ENCODE data around the gene SH2B3. TPM values are rescaled to one million over a fixed set of nuclear protein-coding genes. Genes with fewer than 3 reads are reported as not detected.

Gene SH2B3
- total and polyA plus RNA-seq, 2 donors (not counting 3 experiments of a cell fraction or from before 2014, with no cell fraction given), result 63.1 to 97.9 TPM

DNA sequence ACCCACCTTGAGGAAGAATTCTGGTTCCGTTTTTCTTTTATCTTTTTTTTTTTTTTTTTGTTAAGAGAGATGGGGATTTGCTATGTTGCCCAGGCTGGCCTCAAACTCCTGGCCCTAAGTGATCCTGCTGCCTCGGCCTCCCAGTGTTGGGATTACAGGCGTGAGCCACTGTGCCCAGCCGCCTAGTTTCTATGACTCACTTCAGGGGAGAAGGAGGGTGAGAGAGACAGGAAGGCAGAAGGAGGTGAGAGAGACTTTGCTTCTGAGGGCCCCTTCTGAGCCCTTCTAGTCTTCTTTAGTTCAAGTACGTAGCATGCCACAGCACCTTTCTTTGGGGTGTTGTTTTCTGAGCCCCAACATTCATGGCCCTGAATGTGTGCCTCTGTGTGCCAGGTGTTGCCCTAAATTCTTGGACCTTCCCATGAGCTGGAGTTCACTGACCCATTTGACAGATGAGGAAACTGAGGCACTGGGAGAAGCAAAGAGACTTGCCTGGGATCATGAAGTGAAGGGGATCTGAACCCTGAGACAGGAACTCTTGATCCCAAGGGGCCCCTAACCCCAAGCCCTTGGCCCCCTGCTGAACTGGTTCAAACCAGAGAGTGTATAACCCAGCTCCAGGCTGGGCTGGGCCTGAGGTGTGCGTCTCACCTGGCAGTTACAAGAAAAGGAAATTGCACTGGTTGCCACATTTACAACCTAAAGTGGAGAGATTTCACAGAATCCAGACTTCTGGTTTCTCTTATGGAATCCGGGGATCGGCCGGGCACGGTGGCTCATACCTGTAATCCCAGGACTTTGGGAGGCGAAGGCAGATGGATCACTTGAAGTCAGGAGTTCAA lies 20.8 kb downstream of the SH2B3 start:
- peaks cover 98% of the 10 kb centered on the region for H3K79me2 ChIP-seq (ENCODE audit: control insufficient read depth, insufficient read depth, low read length)
- intact Hi-C loops (cut with micrococcal nuclease), result loop anchor here (1.0 kb wide), 1 partner anchor 21 kb away; the partner anchor contains the start of gene SH2B3
- CTCF ChIA-PET, result interaction anchor here (1.0 to 6.1 kb wide), 9 partner anchors 13 to 30 kb away, joined by 3 to 48 read pairs (median 7); no protein-coding TSS in a partner anchor
- peak overlapping the region; percentile 76 for H3K27ac ChIP-seq (ENCODE audit: insufficient read depth, low read depth, low read length)
- peaks cover 3% of the 10 kb centered on the region for H4K20me1 ChIP-seq (replicated peaks; ENCODE audit: control insufficient read depth, extremely low read depth, insufficient read depth, low read length)
- dilution Hi-C loops (cut with MboI; ENCODE audit: extremely low pct_ligation_motif_present, low sequenced_read_pairs), result no loop called here
- peaks cover 74% of the 10 kb centered on the region for H3K4me1 ChIP-seq (ENCODE audit: control insufficient read depth, extremely low read depth, insufficient read depth, low read length)
- peaks cover 2 to 9% of the 10 kb centered on the region in 2 experiments for H3K36me3 ChIP-seq (ENCODE audit: control insufficient read depth in 2 of 2, extremely low read depth in 1 of 2, insufficient read depth in 2 of 2, low read length in 2 of 2)
- no peaks in the 10 kb centered on the region for H3K9me3 ChIP-seq (replicated peaks; ENCODE audit: control insufficient read depth, insufficient read depth, low read length)
- no peak overlapping the region for H2AFZ ChIP-seq (ENCODE audit: low read depth, low read length)
- H3K4me2 ChIP-seq (ENCODE audit: insufficient read depth, low read length), result no peak overlapping the region
- no peak overlapping the region for H3K9ac ChIP-seq (replicated peaks; ENCODE audit: extremely low read depth, insufficient read depth, low read length)
- H3K27me3 ChIP-seq (ENCODE audit: control insufficient read depth in 2 of 2, insufficient read depth in 2 of 2, low read length in 2 of 2), result no peaks in the 10 kb centered on the region
- H3K4me3 ChIP-seq (replicated peaks in 1 of 3; ENCODE audit: insufficient read depth in 1 of 3, low read depth in 1 of 3, low read length in 3 of 3), result no peak overlapping the region
- TF ChIP-seq, protein P1, sequence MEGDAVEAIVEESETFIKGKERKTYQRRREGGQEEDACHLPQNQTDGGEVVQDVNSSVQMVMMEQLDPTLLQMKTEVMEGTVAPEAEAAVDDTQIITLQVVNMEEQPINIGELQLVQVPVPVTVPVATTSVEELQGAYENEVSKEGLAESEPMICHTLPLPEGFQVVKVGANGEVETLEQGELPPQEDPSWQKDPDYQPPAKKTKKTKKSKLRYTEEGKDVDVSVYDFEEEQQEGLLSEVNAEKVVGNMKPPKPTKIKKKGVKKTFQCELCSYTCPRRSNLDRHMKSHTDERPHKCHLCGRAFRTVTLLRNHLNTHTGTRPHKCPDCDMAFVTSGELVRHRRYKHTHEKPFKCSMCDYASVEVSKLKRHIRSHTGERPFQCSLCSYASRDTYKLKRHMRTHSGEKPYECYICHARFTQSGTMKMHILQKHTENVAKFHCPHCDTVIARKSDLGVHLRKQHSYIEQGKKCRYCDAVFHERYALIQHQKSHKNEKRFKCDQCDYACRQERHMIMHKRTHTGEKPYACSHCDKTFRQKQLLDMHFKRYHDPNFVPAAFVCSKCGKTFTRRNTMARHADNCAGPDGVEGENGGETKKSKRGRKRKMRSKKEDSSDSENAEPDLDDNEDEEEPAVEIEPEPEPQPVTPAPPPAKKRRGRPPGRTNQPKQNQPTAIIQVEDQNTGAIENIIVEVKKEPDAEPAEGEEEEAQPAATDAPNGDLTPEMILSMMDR (IDR thresholded peaks at IDR 0.05; ENCODE audit: extremely low read depth in 1 of 2, insufficient read depth in 1 of 2, low read depth in 1 of 2, low read length in 2 of 2), result no peak
- TF ChIP-seq POLR2AphosphoS5 (IDR thresholded peaks at IDR 0.05; ENCODE audit: insufficient read depth, low read depth, low read length) (peak; percentile 30), POLR2A (IDR thresholded peaks at IDR 0.05; ENCODE audit: low read depth, low read length) (peak; percentile 27), FOS (IDR thresholded peaks at IDR 0.05; ENCODE audit: borderline replicate concordance, insufficient read depth, low read length) (peak; percentile 61)
- FAIRE-seq (peak; percentile 92), DNase-seq (ENCODE audit: low read depth, low spot score) (peak; percentile 67)
- POLR2A ChIA-PET, result no interaction called here
- no TSS peak for BruUV-seq (replicated peaks)
- H3K9me1 ChIP-seq (replicated peaks; ENCODE audit: control insufficient read depth, extremely low read depth, insufficient read depth, low read length), result no peaks in the 10 kb centered on the region

Measured in endothelial cell of umbilical vein (primary cell).